CD4-positive, alpha-beta T cell treated with Interleukin-17A for 4 hours (primary cell): Measurements from ENCODE around the gene RCL1.

Source experiments
- DNase-seq: peaks from one replicate; pipeline ENCODE4 v3.0.0-alpha.2; 2020; ENCODE audit warnings: mixed read lengths

The RCL1 gene

GRCh38 chr9:4814913-4815312, 22.2 kb downstream of the RCL1 start:
- DNase-seq, result no peak

GRCh38 chr9:4815381-4815956, 22.7 kb downstream of the RCL1 start:
- no peak for DNase-seq

GRCh38 chr9:4820168-4820567, 27.4 kb downstream of the RCL1 start:
- no peak for DNase-seq

GRCh38 chr9:4821133-4821532, 28.4 kb downstream of the RCL1 start:
- no peak for DNase-seq

- DNase-seq, result no peak
These were observed 29.3 kb downstream of the RCL1 start for GRCh38 chr9:4822057-4822456.

GRCh38 chr9:4826417-4827166, 33.8 kb downstream of the RCL1 start:
- DNase-seq, result no peak

- DNase-seq, result no peak
These were observed 34.5 kb downstream of the RCL1 start for GRCh38 chr9:4827224-4827623.

GRCh38 chr9:4828761-4829160, 36.0 kb downstream of the RCL1 start:
- DNase-seq, result no peak

GRCh38 chr9:4829969-4830368, 37.2 kb downstream of the RCL1 start:
- no peak for DNase-seq

GRCh38 chr9:4830699-4831098, 38.0 kb downstream of the RCL1 start:
- DNase-seq, result no peak

GRCh38 chr9:4831119-4831518, 38.4 kb downstream of the RCL1 start:
- DNase-seq, result no peak

GRCh38 chr9:4831944-4832343, 39.2 kb downstream of the RCL1 start:
- DNase-seq, result no peak

GRCh38 chr9:4832786-4833579, 40.2 kb downstream of the RCL1 start:
- peak; percentile 6 for DNase-seq

- no peak for DNase-seq
These were observed 41.2 kb downstream of the RCL1 start for GRCh38 chr9:4833781-4834560.

GRCh38 chr9:4836676-4837075, 43.9 kb downstream of the RCL1 start:
- DNase-seq, result no peak

GRCh38 chr9:4837261-4838188, 44.8 kb downstream of the RCL1 start:
- DNase-seq, result no peak

GRCh38 chr9:4838189-4838546, 45.4 kb downstream of the RCL1 start:
- DNase-seq, result no peak

GRCh38 chr9:4839470-4839912, 46.7 kb downstream of the RCL1 start:
- no peak for DNase-seq

GRCh38 chr9:4840018-4840417, 47.3 kb downstream of the RCL1 start:
- DNase-seq, result no peak

GRCh38 chr9:4842213-4842612, 49.5 kb downstream of the RCL1 start:
- no peak for DNase-seq

- DNase-seq, result no peak
These were observed 50.0 kb downstream of the RCL1 start for GRCh38 chr9:4842734-4843133.
